HL-60 (cell line): Measurements from ENCODE around the gene EVC.

Source experiments
- DNase-seq, 2 experiments: peaks; one replicate each; pipeline ENCODE4 v3.0.0-alpha.2; 2010 to 2020; ENCODE audit warnings: low read depth in 1 of 2, low spot score in 1 of 2
- H3K27ac ChIP-seq: fragments of 250-450 bp; sonication (Bioruptor Pico); replicated peaks from 2 replicates; pipeline ENCODE4 v1.5.1; 2020; ENCODE audit warnings: mild to moderate bottlenecking, moderate library complexity
- H3K27me3 ChIP-seq: fragments of 250-450 bp; sonication (Bioruptor Pico); 2 replicates; pipeline ENCODE4 v1.5.1; 2021; ENCODE audit warnings: mild to moderate bottlenecking, moderate library complexity; ENCODE audit not compliant: insufficient read depth, poor library complexity, severe bottlenecking
- H3K4me3 ChIP-seq: replicated peaks from 2 replicates; pipeline ENCODE4 v1.5.1; 2011; ENCODE audit warnings: mild to moderate bottlenecking, control low read depth, low read length; ENCODE audit not compliant: insufficient read depth
- GABPA ChIP-seq: IDR thresholded peaks from 2 replicates; pipeline ENCODE4 v1.6.1; 2012; ENCODE audit warnings: low read depth
- POLR2AphosphoS5 ChIP-seq: IDR thresholded peaks from 2 replicates; pipeline ENCODE4 v1.6.1; 2012; ENCODE audit warnings: low read depth
- SPI1 ChIP-seq: IDR thresholded peaks from 2 replicates; pipeline ENCODE4 v1.6.1; 2012; ENCODE audit warnings: low read depth, mild to moderate bottlenecking, borderline replicate concordance
- TF ChIP-seq, protein P1 (sequence below): IDR thresholded peaks from 2 replicates; pipeline ENCODE4 v1.6.1; 2012; ENCODE audit warnings: low read depth; ENCODE audit not compliant: insufficient replicate concordance
- TF ChIP-seq, protein P2 (sequence below): IDR thresholded peaks from one replicate; pipeline ENCODE4 v1.5.1; 2011; ENCODE audit warnings: low read length, control low read depth, inconsistent platforms; ENCODE audit not compliant: insufficient read depth

The EVC gene

DNA sequence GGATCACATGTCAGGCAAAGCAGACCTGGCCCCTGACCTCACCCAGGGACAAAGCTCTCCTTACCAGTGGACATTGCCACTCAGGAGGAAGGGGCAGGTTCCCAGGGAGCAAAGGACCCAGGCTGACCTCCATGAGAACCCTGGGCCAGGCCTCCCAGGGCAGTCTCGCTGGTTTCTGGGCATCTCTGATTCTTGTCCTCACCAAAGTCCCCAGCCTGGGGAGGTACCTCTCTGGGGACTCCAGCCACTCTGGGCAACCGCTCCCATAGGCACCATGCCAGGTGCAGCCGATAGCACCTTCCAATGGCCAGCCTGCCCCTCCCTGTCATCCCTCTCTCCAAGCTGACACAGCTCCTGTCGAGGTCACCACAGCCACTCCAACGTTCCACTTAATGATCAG, 10.5 kb upstream of the EVC start:
- Histone ChIP-seq H3K27me3 (no peaks in the 10 kb centered on the region), H3K27ac (no peak overlapping the region), H3K4me3 (no peak overlapping the region)
- TF ChIP-seq, protein P1, sequence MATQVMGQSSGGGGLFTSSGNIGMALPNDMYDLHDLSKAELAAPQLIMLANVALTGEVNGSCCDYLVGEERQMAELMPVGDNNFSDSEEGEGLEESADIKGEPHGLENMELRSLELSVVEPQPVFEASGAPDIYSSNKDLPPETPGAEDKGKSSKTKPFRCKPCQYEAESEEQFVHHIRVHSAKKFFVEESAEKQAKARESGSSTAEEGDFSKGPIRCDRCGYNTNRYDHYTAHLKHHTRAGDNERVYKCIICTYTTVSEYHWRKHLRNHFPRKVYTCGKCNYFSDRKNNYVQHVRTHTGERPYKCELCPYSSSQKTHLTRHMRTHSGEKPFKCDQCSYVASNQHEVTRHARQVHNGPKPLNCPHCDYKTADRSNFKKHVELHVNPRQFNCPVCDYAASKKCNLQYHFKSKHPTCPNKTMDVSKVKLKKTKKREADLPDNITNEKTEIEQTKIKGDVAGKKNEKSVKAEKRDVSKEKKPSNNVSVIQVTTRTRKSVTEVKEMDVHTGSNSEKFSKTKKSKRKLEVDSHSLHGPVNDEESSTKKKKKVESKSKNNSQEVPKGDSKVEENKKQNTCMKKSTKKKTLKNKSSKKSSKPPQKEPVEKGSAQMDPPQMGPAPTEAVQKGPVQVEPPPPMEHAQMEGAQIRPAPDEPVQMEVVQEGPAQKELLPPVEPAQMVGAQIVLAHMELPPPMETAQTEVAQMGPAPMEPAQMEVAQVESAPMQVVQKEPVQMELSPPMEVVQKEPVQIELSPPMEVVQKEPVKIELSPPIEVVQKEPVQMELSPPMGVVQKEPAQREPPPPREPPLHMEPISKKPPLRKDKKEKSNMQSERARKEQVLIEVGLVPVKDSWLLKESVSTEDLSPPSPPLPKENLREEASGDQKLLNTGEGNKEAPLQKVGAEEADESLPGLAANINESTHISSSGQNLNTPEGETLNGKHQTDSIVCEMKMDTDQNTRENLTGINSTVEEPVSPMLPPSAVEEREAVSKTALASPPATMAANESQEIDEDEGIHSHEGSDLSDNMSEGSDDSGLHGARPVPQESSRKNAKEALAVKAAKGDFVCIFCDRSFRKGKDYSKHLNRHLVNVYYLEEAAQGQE, result no peak
- TF ChIP-seq POLR2AphosphoS5 (no peak), GABPA (no peak), SPI1 (no peak)
- TF ChIP-seq, protein P2, sequence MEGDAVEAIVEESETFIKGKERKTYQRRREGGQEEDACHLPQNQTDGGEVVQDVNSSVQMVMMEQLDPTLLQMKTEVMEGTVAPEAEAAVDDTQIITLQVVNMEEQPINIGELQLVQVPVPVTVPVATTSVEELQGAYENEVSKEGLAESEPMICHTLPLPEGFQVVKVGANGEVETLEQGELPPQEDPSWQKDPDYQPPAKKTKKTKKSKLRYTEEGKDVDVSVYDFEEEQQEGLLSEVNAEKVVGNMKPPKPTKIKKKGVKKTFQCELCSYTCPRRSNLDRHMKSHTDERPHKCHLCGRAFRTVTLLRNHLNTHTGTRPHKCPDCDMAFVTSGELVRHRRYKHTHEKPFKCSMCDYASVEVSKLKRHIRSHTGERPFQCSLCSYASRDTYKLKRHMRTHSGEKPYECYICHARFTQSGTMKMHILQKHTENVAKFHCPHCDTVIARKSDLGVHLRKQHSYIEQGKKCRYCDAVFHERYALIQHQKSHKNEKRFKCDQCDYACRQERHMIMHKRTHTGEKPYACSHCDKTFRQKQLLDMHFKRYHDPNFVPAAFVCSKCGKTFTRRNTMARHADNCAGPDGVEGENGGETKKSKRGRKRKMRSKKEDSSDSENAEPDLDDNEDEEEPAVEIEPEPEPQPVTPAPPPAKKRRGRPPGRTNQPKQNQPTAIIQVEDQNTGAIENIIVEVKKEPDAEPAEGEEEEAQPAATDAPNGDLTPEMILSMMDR, result no peak
- DNase-seq, result no peak

DNA sequence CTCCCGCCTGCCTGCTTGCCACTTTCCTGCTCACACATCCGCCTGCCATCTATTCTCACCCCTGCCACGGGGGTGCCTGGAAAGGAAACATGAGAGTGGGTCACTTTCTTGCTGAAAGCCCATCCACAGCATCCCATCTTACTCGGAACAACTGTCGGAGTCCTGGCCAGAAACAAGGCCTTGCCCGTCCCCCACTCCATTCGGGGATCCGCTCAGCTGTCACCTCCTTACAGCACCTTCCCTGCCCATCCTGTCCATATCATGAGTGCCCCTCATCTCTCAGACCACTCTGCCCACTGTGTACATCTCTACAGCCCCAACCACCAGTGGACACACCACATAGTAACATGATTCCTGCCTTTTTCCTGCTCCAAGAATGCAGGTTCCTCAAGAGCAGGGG, 9.0 kb upstream of the EVC start:
- DNase-seq, result no peak
- Histone ChIP-seq H3K27ac (no peak overlapping the region), H3K4me3 (no peak overlapping the region), H3K27me3 (peaks cover 4% of the 10 kb centered on the region)
- TF ChIP-seq, protein P2, result no peak
- no peak for TF ChIP-seq SPI1
- TF ChIP-seq POLR2AphosphoS5, result no peak
- no peak for TF ChIP-seq GABPA
- TF ChIP-seq, protein P1, result no peak

DNA sequence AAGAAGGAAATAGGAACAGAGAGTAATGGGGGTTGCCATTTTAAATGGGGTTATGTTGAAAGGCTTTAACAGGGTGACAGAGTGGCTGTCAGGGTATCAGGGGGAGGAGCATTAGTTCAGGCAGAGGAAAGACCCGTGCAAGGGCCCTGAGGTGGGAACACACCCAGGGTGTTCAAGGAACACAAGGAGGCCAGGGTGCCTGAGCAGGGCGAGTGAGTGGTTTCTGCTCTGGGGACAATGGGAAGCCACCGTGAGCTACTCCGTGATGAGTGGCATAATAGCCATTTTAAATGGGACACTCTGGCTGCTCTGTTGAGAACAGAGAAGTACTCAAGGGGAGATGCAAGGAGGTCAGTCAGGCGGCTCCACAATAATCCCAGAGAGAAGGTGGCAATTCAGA, 7.2 kb upstream of the EVC start:
- H3K27me3 ChIP-seq, result peaks cover 17% of the 10 kb centered on the region

More for the DNA sequence above, 7.2 kb upstream of the EVC start:
- Histone ChIP-seq H3K27ac (no peak overlapping the region), H3K4me3 (no peak overlapping the region)
- TF ChIP-seq SPI1 (no peak), GABPA (no peak), POLR2AphosphoS5 (no peak)
- TF ChIP-seq, protein P2, result no peak
- TF ChIP-seq, protein P1, result no peak
- DNase-seq, result no peak
